ENCODE data around the gene LY6G6C.

The LY6G6C gene

DNA sequence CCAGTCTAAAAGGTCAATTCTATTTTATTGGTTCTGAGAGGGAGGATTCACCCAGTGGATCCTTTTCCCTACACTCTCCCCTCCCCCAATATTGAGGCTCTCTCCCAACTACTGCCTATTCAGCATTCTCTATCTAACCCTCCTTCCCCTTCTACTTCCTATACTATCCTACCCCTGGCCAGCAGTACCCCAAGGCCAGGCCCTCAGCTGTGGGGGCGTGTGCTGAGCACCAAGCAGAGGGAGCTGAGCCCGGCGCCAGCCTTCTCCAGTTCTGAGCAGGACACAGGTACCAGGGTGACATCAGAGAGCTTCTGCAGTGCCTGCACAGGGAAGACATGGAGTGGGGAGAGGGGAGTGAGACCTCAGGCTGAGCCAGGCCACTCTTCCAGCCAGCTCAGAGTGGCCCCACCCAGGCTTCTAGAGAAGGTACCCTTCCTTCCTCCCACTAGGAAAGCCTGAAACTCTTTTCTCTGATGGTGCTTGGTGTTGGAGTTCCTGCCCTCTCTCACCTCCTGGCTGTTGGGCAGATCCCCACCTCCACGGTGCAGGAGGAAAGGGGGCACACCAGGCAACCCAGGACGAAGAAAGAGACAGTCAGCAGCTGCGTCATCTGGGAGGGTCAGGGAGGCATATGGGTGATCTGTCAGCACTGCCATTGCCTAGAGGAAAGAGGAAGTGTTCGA is 5.6 kb upstream of the LY6G6C start:
- no peak overlapping the region for H3K4me3 ChIP-seq (ENCODE audit: low read depth, low read length)
- TF ChIP-seq, protein P1, sequence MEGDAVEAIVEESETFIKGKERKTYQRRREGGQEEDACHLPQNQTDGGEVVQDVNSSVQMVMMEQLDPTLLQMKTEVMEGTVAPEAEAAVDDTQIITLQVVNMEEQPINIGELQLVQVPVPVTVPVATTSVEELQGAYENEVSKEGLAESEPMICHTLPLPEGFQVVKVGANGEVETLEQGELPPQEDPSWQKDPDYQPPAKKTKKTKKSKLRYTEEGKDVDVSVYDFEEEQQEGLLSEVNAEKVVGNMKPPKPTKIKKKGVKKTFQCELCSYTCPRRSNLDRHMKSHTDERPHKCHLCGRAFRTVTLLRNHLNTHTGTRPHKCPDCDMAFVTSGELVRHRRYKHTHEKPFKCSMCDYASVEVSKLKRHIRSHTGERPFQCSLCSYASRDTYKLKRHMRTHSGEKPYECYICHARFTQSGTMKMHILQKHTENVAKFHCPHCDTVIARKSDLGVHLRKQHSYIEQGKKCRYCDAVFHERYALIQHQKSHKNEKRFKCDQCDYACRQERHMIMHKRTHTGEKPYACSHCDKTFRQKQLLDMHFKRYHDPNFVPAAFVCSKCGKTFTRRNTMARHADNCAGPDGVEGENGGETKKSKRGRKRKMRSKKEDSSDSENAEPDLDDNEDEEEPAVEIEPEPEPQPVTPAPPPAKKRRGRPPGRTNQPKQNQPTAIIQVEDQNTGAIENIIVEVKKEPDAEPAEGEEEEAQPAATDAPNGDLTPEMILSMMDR (IDR thresholded peaks at IDR 0.05; ENCODE audit: control insufficient read depth, extremely low read depth, insufficient read depth): no peak
- DNase-seq (ENCODE audit: low read depth): no peak

DNA sequence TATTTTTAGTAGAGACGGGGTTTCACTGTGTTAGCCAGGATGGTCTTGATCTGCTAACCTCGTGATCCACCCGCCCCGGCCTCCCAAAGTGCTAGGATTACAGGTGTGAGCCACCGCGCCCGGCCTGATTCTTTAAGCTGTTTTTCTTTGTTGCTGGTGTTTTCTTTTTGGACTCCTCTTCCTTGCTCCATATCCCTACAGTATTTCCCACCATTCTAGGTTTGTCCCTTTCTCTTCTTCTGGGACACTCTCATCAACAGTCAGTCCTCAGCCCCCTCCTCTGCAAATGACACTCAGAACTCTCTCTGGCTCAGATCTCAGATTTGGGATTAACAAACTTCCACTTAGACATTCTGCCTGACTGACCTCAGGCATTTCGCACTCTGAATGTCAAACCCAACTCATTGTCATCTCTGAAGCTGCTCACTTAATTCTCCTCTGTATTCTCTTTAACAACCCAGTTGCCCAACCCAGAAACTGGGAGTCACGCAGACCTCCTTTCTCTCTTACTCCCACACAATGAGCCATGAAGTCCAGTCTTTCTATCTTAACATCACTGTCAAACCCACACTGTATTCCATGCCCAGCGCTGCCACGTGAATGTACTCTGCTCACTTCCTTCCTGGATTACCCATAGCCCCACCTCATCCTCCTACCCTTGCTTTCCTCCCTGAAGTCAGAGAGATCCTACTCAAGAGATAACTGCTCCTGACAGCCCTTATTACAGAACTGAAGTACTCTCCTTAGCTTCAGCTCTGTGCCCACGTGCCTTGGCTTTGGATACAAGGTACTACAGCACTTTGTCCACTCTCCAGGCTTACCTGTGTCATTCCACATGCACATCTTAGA is 4.2 kb upstream of the LY6G6C start:
- TF ChIP-seq, protein P1 (IDR thresholded peaks at IDR 0.05; ENCODE audit: control insufficient read depth, extremely low read depth, insufficient read depth): no peak
- H3K4me3 ChIP-seq (ENCODE audit: low read depth, low read length): no peak overlapping the region
- DNase-seq (ENCODE audit: low read depth): no peak

DNA sequence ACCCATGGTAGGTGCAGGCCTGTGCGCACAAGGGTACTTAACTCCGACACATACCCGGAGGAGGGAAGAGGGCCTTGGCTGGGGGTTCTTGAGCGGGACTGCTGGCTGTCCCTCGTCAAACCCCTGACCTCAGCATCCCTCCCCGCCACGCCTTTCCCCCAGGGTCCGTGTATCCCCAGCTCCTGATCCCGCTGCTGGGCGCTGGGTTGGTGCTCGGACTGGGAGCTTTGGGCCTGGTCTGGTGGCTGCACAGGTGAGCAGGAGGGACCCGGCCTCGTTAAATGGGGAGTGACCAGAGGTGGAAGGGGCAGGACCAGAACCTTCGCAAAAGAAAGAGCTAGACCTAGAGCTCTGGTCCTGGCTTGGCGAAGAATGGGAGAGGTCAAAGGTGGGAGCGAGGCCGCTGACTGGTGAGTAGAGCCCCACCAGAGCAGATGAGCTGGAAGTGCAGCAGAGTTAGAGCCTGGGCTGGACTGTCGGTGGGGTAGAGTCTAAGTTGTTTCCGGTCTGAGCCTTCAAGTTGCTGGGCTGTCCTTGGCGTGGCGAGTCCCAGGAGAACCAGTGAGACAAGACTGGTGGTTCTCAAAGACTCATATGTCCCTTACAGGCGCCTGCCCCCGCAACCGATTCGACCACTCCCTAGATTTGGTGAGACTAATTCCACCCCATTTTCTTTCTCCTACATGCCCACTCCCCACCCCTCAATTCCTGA is 2.6 kb upstream of the LY6G6C start:
- no peak overlapping the region for H3K4me3 ChIP-seq (ENCODE audit: low read depth, low read length)
- TF ChIP-seq, protein P1 (IDR thresholded peaks at IDR 0.05; ENCODE audit: control insufficient read depth, extremely low read depth, insufficient read depth): no peak
- DNase-seq (ENCODE audit: low read depth): no peak

DNA sequence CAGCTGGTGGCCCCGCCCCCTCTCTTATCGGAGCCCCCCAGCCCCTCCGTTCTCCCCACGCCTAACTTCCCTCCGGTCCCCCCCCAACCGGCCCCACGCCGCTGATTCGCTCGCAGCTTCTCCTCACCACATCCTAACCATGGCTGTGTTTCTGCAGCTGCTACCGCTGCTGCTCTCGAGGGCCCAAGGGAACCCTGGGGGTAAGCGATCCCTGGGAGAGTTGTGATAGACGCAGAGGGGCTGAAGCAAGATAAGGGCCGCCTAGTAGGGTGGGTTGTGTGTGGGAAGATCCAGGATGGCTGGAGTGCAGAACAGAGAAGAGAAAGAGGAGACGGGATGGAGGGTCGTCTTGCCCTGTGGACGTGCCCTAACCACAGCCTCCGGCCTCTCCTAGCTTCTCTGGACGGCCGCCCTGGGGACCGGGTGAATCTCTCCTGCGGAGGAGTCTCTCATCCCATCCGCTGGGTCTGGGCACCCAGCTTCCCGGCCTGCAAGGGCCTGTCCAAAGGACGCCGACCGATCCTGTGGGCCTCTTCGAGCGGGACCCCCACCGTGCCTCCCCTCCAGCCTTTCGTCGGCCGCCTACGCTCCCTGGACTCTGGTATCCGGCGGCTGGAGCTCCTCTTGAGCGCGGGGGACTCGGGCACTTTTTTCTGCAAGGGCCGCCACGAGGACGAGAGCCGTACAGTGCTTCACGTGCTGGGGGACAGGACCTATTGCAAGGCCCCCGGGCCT is 1.9 kb upstream of the LY6G6C start, which contains the start of gene MPIG6B:
MPIG6B (plus strand) TSS at position 129 of the 735 bp plus-strand sequence; CDS start at position 140, 11 bp downstream.
- no peak within 1 kb of the TSS for H3K4me3 ChIP-seq (ENCODE audit: low read depth, low read length)
- no peak for DNase-seq (ENCODE audit: low read depth)
- TF ChIP-seq, protein P1 (IDR thresholded peaks at IDR 0.05; ENCODE audit: control insufficient read depth, extremely low read depth, insufficient read depth): no peak

DNA sequence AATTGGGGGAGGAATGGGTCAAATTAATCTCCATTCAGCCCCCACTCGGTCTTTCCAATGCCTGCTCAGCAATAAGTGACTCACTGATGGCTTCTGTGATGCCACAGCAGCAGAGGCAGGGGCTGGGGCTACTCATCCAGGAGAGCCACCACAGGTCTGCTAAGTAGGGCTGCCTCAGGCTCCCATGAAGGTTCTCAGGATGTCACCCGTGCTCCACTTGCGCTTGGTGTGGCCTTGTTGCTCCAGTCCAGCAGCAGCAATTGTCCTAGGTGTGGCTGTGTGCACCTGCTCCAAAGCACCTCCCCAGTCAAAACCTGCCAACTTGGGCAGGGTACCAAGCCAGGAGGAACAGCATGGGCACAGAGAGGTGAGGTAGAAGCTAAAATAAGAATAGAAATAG is 627 bp upstream of the LY6G6C start:
- no peak overlapping the region for H3K4me3 ChIP-seq (ENCODE audit: low read depth, low read length)
- TF ChIP-seq, protein P1 (IDR thresholded peaks at IDR 0.05; ENCODE audit: control insufficient read depth, extremely low read depth, insufficient read depth): no peak
- no peak for DNase-seq (ENCODE audit: low read depth)

DNA sequence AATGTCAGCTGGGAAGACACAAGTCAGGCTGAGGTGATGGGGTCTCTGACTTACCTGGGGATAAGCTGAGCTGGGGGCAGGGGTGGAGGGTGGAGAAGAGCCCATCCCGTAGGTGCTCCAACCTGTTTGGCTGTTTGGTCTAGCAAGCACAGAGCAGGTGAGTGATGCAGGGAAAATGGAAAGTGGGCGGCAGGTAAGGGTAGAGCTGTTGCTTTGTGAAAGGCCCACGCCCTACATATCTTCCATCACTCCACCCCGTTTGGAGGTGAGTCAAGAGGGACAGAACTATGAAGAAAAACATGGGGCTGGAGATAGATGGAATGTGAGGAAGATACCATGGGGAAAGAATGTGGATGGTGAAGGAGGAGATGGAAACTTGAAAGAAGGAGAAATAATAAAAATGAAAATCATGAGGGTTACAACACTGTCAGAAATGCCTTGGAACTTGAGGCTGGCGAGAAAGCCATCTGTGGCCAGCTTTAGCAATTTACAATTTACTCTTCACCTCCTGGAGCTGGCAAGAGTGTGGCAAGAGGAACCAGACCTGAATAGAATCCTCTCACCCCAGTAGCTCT is 1.3 kb downstream of the LY6G6C start:
- no peak overlapping the region for H3K4me3 ChIP-seq (ENCODE audit: low read depth, low read length)
- DNase-seq (ENCODE audit: low read depth): no peak
- TF ChIP-seq, protein P1 (IDR thresholded peaks at IDR 0.05; ENCODE audit: control insufficient read depth, extremely low read depth, insufficient read depth): no peak

Measured in LNCaP clone FGC (cell line).